Endothelial cell of umbilical vein (primary cell): Measurements from ENCODE around the gene ERG. TPM values are rescaled to one million over a fixed set of nuclear protein-coding genes. Genes with fewer than 3 reads are reported as not detected.

Experiments used
- BruUV-seq: library from RNA; stranded (reverse); fragments of 400-500 nt; replicated peaks from 2 replicates; lab custom pipeline; 2021; lab: Mats Ljungman, UMichigan
- CTCF ChIA-PET: fragments of 300-600, 350-600 bp; sonication (Branson Sonifier 250); formaldehyde crosslinking; loops from one replicate; lab custom pipeline; 2021; ENCODE audit warnings: antibody characterized with exemption, inconsistent platforms; lab: Charles Lee
- POLR2A ChIA-PET: fragments of 300-600, 350-600 bp; sonication (Branson Sonifier 250); formaldehyde crosslinking; loops from one replicate; lab custom pipeline; 2021; ENCODE audit warnings: antibody characterized with exemption, inconsistent platforms; lab: Charles Lee
- DNase-seq: peaks from one replicate; pipeline ENCODE4 v3.0.0-alpha.2; 2011; ENCODE audit warnings: low read depth, low spot score
- FAIRE-seq: peaks from 2 replicates; lab custom pipeline; 2011; peaks lifted over from hg19 to GRCh38; lab: Jason Lieb, UNC
- H2AFZ ChIP-seq: 2 replicates; pipeline ENCODE4 v1.6.0; 2012; ENCODE audit warnings: low read depth, low read length, control low read depth, inconsistent platforms
- H3K27ac ChIP-seq: 2 replicates; pipeline ENCODE4 v1.5.1; 2011; ENCODE audit warnings: low read depth, mild to moderate bottlenecking, control low read depth, low read length, moderate library complexity; ENCODE audit not compliant: insufficient read depth
- H3K27me3 ChIP-seq, 2 experiments: 2 replicates each; pipeline versions ENCODE4 v1.6.0 to v1.6.1; 2011; ENCODE audit warnings: low read length in 2 of 2, mixed read lengths in 1 of 2; ENCODE audit not compliant: control insufficient read depth in 2 of 2, insufficient read depth in 2 of 2
- H3K36me3 ChIP-seq, 2 experiments: 2 replicates in 1 of 2; 3 replicates in 1 of 2; pipeline ENCODE4 v1.5.1; 2011; ENCODE audit warnings: low read length in 2 of 2, mild to moderate bottlenecking in 1 of 2, moderate library complexity in 1 of 2; ENCODE audit not compliant: control insufficient read depth in 2 of 2, insufficient read depth in 2 of 2; ENCODE audit errors: extremely low read depth in 1 of 2
- H3K4me1 ChIP-seq: 3 replicates; pipeline ENCODE4 v1.5.1; 2011; ENCODE audit warnings: mild to moderate bottlenecking, low read length; ENCODE audit not compliant: control insufficient read depth, insufficient read depth; ENCODE audit errors: extremely low read depth
- H3K4me2 ChIP-seq: 2 replicates; pipeline ENCODE4 v1.6.1; 2011; ENCODE audit warnings: low read length, control low read depth, mixed read lengths; ENCODE audit not compliant: insufficient read depth
- H3K4me3 ChIP-seq, 3 experiments: fragments of 200-600 bp in 1 of 3; sonication (generic), shearing (Covaris generic) in 1 of 3; replicated peaks in 1 of 3; 2 replicates each; pipeline ENCODE4 v1.5.1; 2011 to 2016; ENCODE audit warnings: control low read depth in 3 of 3, low read length in 3 of 3, mild to moderate bottlenecking in 2 of 3, inconsistent platforms in 1 of 3, low read depth in 1 of 3, moderate library complexity in 1 of 3; ENCODE audit not compliant: insufficient read depth in 1 of 3
- H3K79me2 ChIP-seq: 2 replicates; pipeline ENCODE4 v1.6.0; 2012; ENCODE audit warnings: low read length, inconsistent platforms; ENCODE audit not compliant: control insufficient read depth, insufficient read depth
- H3K9ac ChIP-seq: replicated peaks from 2 replicates; pipeline ENCODE3; 2011; ENCODE audit warnings: low read length, control low read depth; ENCODE audit not compliant: insufficient read depth; ENCODE audit errors: extremely low read depth
- H3K9me1 ChIP-seq: replicated peaks from 3 replicates; pipeline ENCODE4 v1.6.0; 2011; ENCODE audit warnings: mild to moderate bottlenecking, low read length; ENCODE audit not compliant: control insufficient read depth, insufficient read depth; ENCODE audit errors: extremely low read depth
- H3K9me3 ChIP-seq: replicated peaks from 2 replicates; pipeline ENCODE4 v1.5.1; 2012; ENCODE audit warnings: low read length, inconsistent platforms; ENCODE audit not compliant: control insufficient read depth, insufficient read depth
- H4K20me1 ChIP-seq: replicated peaks from 2 replicates; pipeline ENCODE3; 2011; ENCODE audit warnings: mild to moderate bottlenecking, low read length; ENCODE audit not compliant: control insufficient read depth, insufficient read depth; ENCODE audit errors: extremely low read depth
- CTCF ChIP-seq, 2 donors: IDR thresholded peaks; 1 replicate in 1 of 2; 2 replicates in 1 of 2; pipeline ENCODE4 v1.5.1; 2011; ENCODE audit warnings: low read length in 2 of 2, mild to moderate bottlenecking in 2 of 2, moderate library complexity in 2 of 2, control low read depth in 1 of 2, inconsistent platforms in 1 of 2, low read depth in 1 of 2; ENCODE audit not compliant: insufficient read depth in 1 of 2; ENCODE audit errors: extremely low read depth in 1 of 2
- EZH2 ChIP-seq: IDR thresholded peaks from 2 replicates; pipeline ENCODE4 v1.6.1; 2012; ENCODE audit warnings: borderline replicate concordance, low read depth, mild to moderate bottlenecking, moderate library complexity, low read length, inconsistent platforms; ENCODE audit not compliant: severe bottlenecking
- FOS ChIP-seq: IDR thresholded peaks from 2 replicates; pipeline ENCODE4 v1.6.1; 2011; ENCODE audit warnings: mild to moderate bottlenecking, low read length, moderate library complexity, borderline replicate concordance; ENCODE audit not compliant: insufficient read depth
- GATA2 ChIP-seq: IDR thresholded peaks from 2 replicates; pipeline ENCODE4 v1.7.0; 2011; ENCODE audit warnings: low read depth, mild to moderate bottlenecking, moderate library complexity, mixed read lengths, low read length; ENCODE audit not compliant: insufficient read length, insufficient read depth
- JUN ChIP-seq: IDR thresholded peaks from 2 replicates; pipeline ENCODE4 v1.6.1; 2011; ENCODE audit warnings: borderline replicate concordance, low read depth; ENCODE audit not compliant: insufficient read length, insufficient read depth
- MAX ChIP-seq: IDR thresholded peaks from 2 replicates; pipeline ENCODE4 v1.6.1; 2011; ENCODE audit not compliant: insufficient read depth, insufficient read length
- MYC ChIP-seq: IDR thresholded peaks from one replicate; pipeline ENCODE4 v1.6.1; 2011; ENCODE audit warnings: mild to moderate bottlenecking, low read depth, low read length
- POLR2A ChIP-seq: IDR thresholded peaks from 2 replicates; pipeline ENCODE4 v1.6.1; 2012; ENCODE audit warnings: low read depth, mild to moderate bottlenecking, control low read depth, low read length
- POLR2AphosphoS5 ChIP-seq: IDR thresholded peaks from 2 replicates; pipeline ENCODE4 v1.6.1; 2012; ENCODE audit warnings: low read depth, mild to moderate bottlenecking, control low read depth, low read length, moderate library complexity; ENCODE audit not compliant: insufficient read depth
- dilution Hi-C: fragments of 300-500 bp; cut with MboI; formaldehyde crosslinking; loops from one replicate; pipeline ENCODE4 v1.15.0; 2019; ENCODE audit warnings: low sequenced_read_pairs; ENCODE audit not compliant: extremely low pct_ligation_motif_present
- intact Hi-C: fragments of 100-400 bp; cut with micrococcal nuclease; formaldehyde crosslinking; loops from one replicate; pipeline ENCODE4 v1.10.0; 2022
- polyA plus RNA-seq, 4 experiments: library from polyadenylated mRNA; depleted of rRNA in 3 of 4; stranded (reverse) in 3 of 4; unstranded in 1 of 4; fragments of >200 nt; gene quantifications; 2 replicates each; pipeline versions ENCODE4 v1.2.1 to v1.2.3, GENCODE V29; 2011 to 2012; ENCODE audit warnings: missing spikeins in 1 of 4
- total RNA-seq: library from RNA; stranded (reverse); gene quantifications from 2 replicates; pipeline ENCODE4 v1.2.3, GENCODE V29; 2021

The ERG gene
- total and polyA plus RNA-seq, 2 donors (not counting 3 experiments of a cell fraction or from before 2014, with no cell fraction given), result 173 to 210 TPM

GRCh38 chr21:38361324-38361723 is 137.0 kb downstream of the ERG start:
- CTCF ChIA-PET, result no interaction called here
- Histone ChIP-seq H3K27ac (no peak overlapping the region), H3K9me1 (no peaks in the 10 kb centered on the region), H3K27me3 (peaks cover 0 to 2% of the 10 kb centered on the region in 2 experiments), H3K9ac (no peak overlapping the region), H3K4me2 (no peak overlapping the region), H4K20me1 (no peaks in the 10 kb centered on the region), H3K36me3 (no peaks in the 10 kb centered on the region), H3K4me3 (no peak overlapping the region), H3K4me1 (no peaks in the 10 kb centered on the region), H3K9me3 (no peaks in the 10 kb centered on the region), H2AFZ (no peak overlapping the region), H3K79me2 (no peaks in the 10 kb centered on the region)
- intact Hi-C loops (no loop called here), dilution Hi-C loops (no loop called here)
- DNase-seq (no peak), FAIRE-seq (no peak)
- BruUV-seq, result no TSS peak
- TF ChIP-seq POLR2AphosphoS5, result no peak
- no peak for TF ChIP-seq FOS
- no peak for TF ChIP-seq JUN
- no peak for TF ChIP-seq CTCF (IDR thresholded peaks at IDR 0.05; ENCODE audit: extremely low read depth in 1 of 2, insufficient read depth in 1 of 2, low read depth in 1 of 2, low read length in 2 of 2)
- no peak for TF ChIP-seq MYC
- no peak for TF ChIP-seq EZH2
- TF ChIP-seq GATA2, result no peak
- no peak for TF ChIP-seq POLR2A
- no peak for TF ChIP-seq MAX
- POLR2A ChIA-PET, result no interaction called here
